Liver (tissue), 3 donors: ENCODE data around the gene P4HA1.
"Not testable (repeated sequence)": the region's sequence is repeated elsewhere in the genome, so short reads cannot be mapped to it uniquely, and the experiment has no call there.

Source experiments
- CTCF ChIP-seq: fragments of 150-350 bp; IDR thresholded peaks from 2 replicates; pipeline ENCODE4 v1.5.1; 2017; ENCODE audit warnings: improper control_type of control experiment, low read depth, low read length; ENCODE audit not compliant: missing input control
- GABPA ChIP-seq, 2 donors: IDR thresholded peaks in 1 of 2; conservative IDR thresholded peaks in 1 of 2; 2 replicates each; pipeline ENCODE4 v1.6.1; 2016; ENCODE audit warnings: antibody characterized with exemption in 2 of 2, mild to moderate bottlenecking in 1 of 2, moderate library complexity in 1 of 2
- JUND ChIP-seq, 2 donors: IDR thresholded peaks; 2 replicates each; pipeline ENCODE4 v1.6.1; 2016; ENCODE audit warnings: antibody characterized with exemption in 2 of 2
- MAX ChIP-seq: IDR thresholded peaks from 2 replicates; pipeline ENCODE4 v1.6.1; 2016; ENCODE audit warnings: antibody characterized with exemption
- RAD21 ChIP-seq, 2 donors: IDR thresholded peaks; 2 replicates each; pipeline ENCODE4 v1.6.1; 2016; ENCODE audit warnings: antibody characterized with exemption in 2 of 2, mild to moderate bottlenecking in 2 of 2
- REST ChIP-seq: IDR thresholded peaks from 2 replicates; pipeline ENCODE4 v1.6.1; 2016; ENCODE audit warnings: antibody characterized with exemption, mild to moderate bottlenecking
- TAF1 ChIP-seq: conservative IDR thresholded peaks from 2 replicates; pipeline ENCODE4 v1.6.1; 2016; ENCODE audit warnings: antibody characterized with exemption, mild to moderate bottlenecking
- YY1 ChIP-seq: IDR thresholded peaks from 2 replicates; pipeline ENCODE4 v1.6.1; 2016; ENCODE audit warnings: antibody characterized with exemption, mild to moderate bottlenecking
- ZBTB33 ChIP-seq: IDR thresholded peaks from 2 replicates; pipeline ENCODE4 v1.6.1; 2016; ENCODE audit warnings: antibody characterized with exemption
- donor health status: healthy.
- donor health status: healthy.

GRCh38 chr10:73026623-73027022, 70.0 kb downstream of the P4HA1 start:
- not testable (repeated sequence) for TF ChIP-seq JUND (IDR thresholded peaks at IDR 0.05); CTCF; GABPA (IDR thresholded peaks at IDR 0.05 in 1 of 2, conservative IDR thresholded peaks at IDR 0.05 in 1 of 2); REST; MAX; YY1; RAD21 (IDR thresholded peaks at IDR 0.05); ZBTB33; TAF1
